Liver (tissue), 9 donors: ENCODE measurements around the gene KCNJ4. TPM values are rescaled to one million over a fixed set of nuclear protein-coding genes. Genes with fewer than 3 reads are reported as not detected.

Experiments used
- DNase-seq: peaks from one replicate; pipeline ENCODE4 v3.0.0-alpha.2; 2017; ENCODE audit warnings: low spot score
- H3K27ac ChIP-seq, 2 donors: one replicate each; pipeline ENCODE4 v1.7.0; 2013; ENCODE audit warnings: inconsistent platforms in 2 of 2, low read length in 2 of 2, control low read depth in 1 of 2, low read depth in 1 of 2, mild to moderate bottlenecking in 1 of 2
- H3K27me3 ChIP-seq, 4 donors: one replicate each; pipeline versions ENCODE4 v1.6.1 to v1.7.0; 2013; ENCODE audit warnings: low read length in 3 of 4, inconsistent platforms in 1 of 4, mild to moderate bottlenecking in 1 of 4, moderate library complexity in 1 of 4; ENCODE audit not compliant: control insufficient read depth in 4 of 4, insufficient read depth in 4 of 4
- H3K36me3 ChIP-seq, 4 donors: one replicate each; pipeline versions ENCODE4 v1.6.1 to v1.7.0; 2013; ENCODE audit warnings: low read length in 3 of 4, mild to moderate bottlenecking in 3 of 4, low read depth in 1 of 4, moderate library complexity in 1 of 4; ENCODE audit not compliant: control insufficient read depth in 4 of 4, insufficient read depth in 3 of 4
- H3K4me1 ChIP-seq, 4 donors: one replicate each; pipeline versions ENCODE4 v1.6.1 to v1.7.0; 2013; ENCODE audit warnings: low read length in 3 of 4, mild to moderate bottlenecking in 3 of 4, moderate library complexity in 1 of 4; ENCODE audit not compliant: control insufficient read depth in 4 of 4, insufficient read depth in 4 of 4
- H3K4me3 ChIP-seq, 3 donors: one replicate each; pipeline versions ENCODE4 v1.6.1 to v1.7.0; 2013; ENCODE audit warnings: low read length in 3 of 3, control low read depth in 1 of 3, low read depth in 1 of 3, mild to moderate bottlenecking in 1 of 3
- H3K9ac ChIP-seq, 2 donors: one replicate each; pipeline ENCODE4 v1.7.0; 2013; ENCODE audit warnings: low read length in 2 of 2, mild to moderate bottlenecking in 2 of 2, moderate library complexity in 2 of 2, control low read depth in 1 of 2, low read depth in 1 of 2
- H3K9me3 ChIP-seq, 4 donors: one replicate each; pipeline versions ENCODE4 v1.6.1 to v1.7.0; 2013; ENCODE audit warnings: low read length in 3 of 4; ENCODE audit not compliant: control insufficient read depth in 4 of 4
- FOXA1 ChIP-seq: IDR thresholded peaks from 2 replicates; pipeline ENCODE4 v1.6.1; 2016; ENCODE audit warnings: antibody characterized with exemption
- FOXA2 ChIP-seq: IDR thresholded peaks from 2 replicates; pipeline ENCODE4 v1.6.1; 2016; ENCODE audit warnings: antibody characterized with exemption
- HNF4A ChIP-seq, 2 donors: conservative IDR thresholded peaks; 2 replicates each; pipeline ENCODE4 v1.6.1; 2016; ENCODE audit warnings: antibody characterized with exemption in 2 of 2, mild to moderate bottlenecking in 2 of 2
- HNF4G ChIP-seq: IDR thresholded peaks from 2 replicates; pipeline ENCODE4 v1.6.1; 2016; ENCODE audit warnings: antibody characterized with exemption
- JUND ChIP-seq, 2 donors: IDR thresholded peaks; 2 replicates each; pipeline ENCODE4 v1.6.1; 2016; ENCODE audit warnings: antibody characterized with exemption in 2 of 2
- NR2F2 ChIP-seq: IDR thresholded peaks from 2 replicates; pipeline ENCODE4 v1.6.1; 2016; ENCODE audit warnings: antibody characterized with exemption
- RAD21 ChIP-seq, 2 donors: IDR thresholded peaks; 2 replicates each; pipeline ENCODE4 v1.6.1; 2016; ENCODE audit warnings: antibody characterized with exemption in 2 of 2, mild to moderate bottlenecking in 2 of 2
- RXRA ChIP-seq, 2 donors: IDR thresholded peaks; 2 replicates each; pipeline ENCODE4 v1.6.1; 2017 to 2018; ENCODE audit warnings: antibody characterized with exemption in 2 of 2, mild to moderate bottlenecking in 1 of 2
- SP1 ChIP-seq: IDR thresholded peaks from 2 replicates; pipeline ENCODE4 v1.6.1; 2018; ENCODE audit warnings: antibody characterized with exemption, mild to moderate bottlenecking
- TAF1 ChIP-seq: conservative IDR thresholded peaks from 2 replicates; pipeline ENCODE4 v1.6.1; 2016; ENCODE audit warnings: antibody characterized with exemption, mild to moderate bottlenecking
- WGBS: extraction: QIAGEN DNeasy Blood & Tissue Kit; methylation state at CpG from one replicate; pipeline ENCODE4 v1.1.7; 2013; 5-methylcytosine and 5-hydroxymethylcytosine counted together
- polyA plus RNA-seq, 2 donors: library from polyadenylated mRNA; stranded (reverse) in 1 of 2; unstranded in 1 of 2; fragments of 200-250 nt in 1 of 2; fragments of >200 nt in 1 of 2; fragmentation: Nextera tagmentation in 1 of 2; extraction: Ambion mirVana in 1 of 2; gene quantifications; one replicate each; pipeline versions ENCODE4 v1.2.1 to v1.2.3, GENCODE V29; 2013 to 2015
- total RNA-seq, 2 donors: library from RNA; depleted of rRNA; stranded (reverse); fragments of >200 nt; gene quantifications; one replicate each; pipeline ENCODE4 v1.2.3, GENCODE V29; 2014
- TF ChIP-seq, protein P1 (sequence below): IDR thresholded peaks from 2 replicates; pipeline ENCODE4 v1.6.1; 2016; ENCODE audit warnings: antibody characterized with exemption
- TF ChIP-seq, protein P2 (sequence below): fragments of 150-350 bp; IDR thresholded peaks from 2 replicates; pipeline ENCODE4 v1.5.1; 2017; ENCODE audit warnings: improper control_type of control experiment, low read depth, low read length; ENCODE audit not compliant: missing input control
- TF ChIP-seq, protein P3 (sequence below): IDR thresholded peaks from 2 replicates; pipeline ENCODE4 v1.6.1; 2016; ENCODE audit warnings: antibody characterized with exemption
- TF ChIP-seq, protein P4 (sequence below): IDR thresholded peaks from 2 replicates; pipeline ENCODE4 v1.6.1; 2016; ENCODE audit warnings: antibody characterized with exemption, mild to moderate bottlenecking
- donor health status: healthy.
- donor health status: healthy.
- donor health status: healthy.
- donor health status: healthy.
- donor health status: healthy.

Gene KCNJ4
- total and polyA plus RNA-seq, 4 donors, result 0.05 TPM; not detected in 3

DNA sequence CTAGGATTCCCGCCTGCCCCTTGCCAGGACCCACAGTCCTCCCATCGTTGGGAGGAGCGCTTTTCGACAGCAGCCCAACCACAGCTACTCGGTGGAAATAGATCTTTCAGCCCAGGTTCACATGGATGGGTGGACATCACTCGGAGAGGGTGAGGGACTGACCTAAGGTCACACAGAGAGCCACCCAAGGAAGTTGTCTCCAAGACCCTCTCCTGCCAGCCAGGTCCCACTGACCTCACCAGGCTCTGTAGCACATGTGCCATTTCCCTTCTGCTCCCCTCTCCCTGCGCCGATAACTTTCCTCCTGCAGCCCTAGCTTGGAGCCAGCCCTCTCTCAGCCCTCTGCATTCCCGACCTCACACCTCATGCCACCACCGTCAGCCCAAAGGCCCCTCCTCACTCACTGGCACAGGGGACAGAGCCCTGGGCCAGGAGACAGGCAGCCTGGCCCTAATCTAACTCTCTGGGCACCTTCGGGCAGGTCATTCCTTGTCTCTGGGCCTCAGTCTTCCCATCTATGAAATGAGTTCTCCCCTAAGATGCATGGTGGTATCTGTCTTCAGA is 4.7 kb downstream of the KCNJ4 start:
- DNase-seq, result no peak
- 62% methylated on average over 11 of the region's 11 CpGs for WGBS
- Histone ChIP-seq H3K4me3 (no peak overlapping the region), H3K27ac (no peak overlapping the region), H3K4me1 (peaks cover 0 to 8% (median 7%) of the 10 kb centered on the region in 4 donors), H3K36me3 (no peaks in the 10 kb centered on the region), H3K9ac (no peak overlapping the region), H3K27me3 (peaks cover 0 to 5% (median 2%) of the 10 kb centered on the region in 4 donors), H3K9me3 (no peaks in the 10 kb centered on the region)
- TF ChIP-seq FOXA1 (no peak), RXRA (IDR thresholded peaks at IDR 0.05) (no peak), SP1 (no peak), FOXA2 (no peak), JUND (IDR thresholded peaks at IDR 0.05) (no peak), HNF4A (conservative IDR thresholded peaks at IDR 0.05) (no peak), HNF4G (no peak), TAF1 (no peak)
- TF ChIP-seq, protein P1, sequence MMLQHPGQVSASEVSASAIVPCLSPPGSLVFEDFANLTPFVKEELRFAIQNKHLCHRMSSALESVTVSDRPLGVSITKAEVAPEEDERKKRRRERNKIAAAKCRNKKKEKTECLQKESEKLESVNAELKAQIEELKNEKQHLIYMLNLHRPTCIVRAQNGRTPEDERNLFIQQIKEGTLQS, result no peak
- TF ChIP-seq, protein P2, sequence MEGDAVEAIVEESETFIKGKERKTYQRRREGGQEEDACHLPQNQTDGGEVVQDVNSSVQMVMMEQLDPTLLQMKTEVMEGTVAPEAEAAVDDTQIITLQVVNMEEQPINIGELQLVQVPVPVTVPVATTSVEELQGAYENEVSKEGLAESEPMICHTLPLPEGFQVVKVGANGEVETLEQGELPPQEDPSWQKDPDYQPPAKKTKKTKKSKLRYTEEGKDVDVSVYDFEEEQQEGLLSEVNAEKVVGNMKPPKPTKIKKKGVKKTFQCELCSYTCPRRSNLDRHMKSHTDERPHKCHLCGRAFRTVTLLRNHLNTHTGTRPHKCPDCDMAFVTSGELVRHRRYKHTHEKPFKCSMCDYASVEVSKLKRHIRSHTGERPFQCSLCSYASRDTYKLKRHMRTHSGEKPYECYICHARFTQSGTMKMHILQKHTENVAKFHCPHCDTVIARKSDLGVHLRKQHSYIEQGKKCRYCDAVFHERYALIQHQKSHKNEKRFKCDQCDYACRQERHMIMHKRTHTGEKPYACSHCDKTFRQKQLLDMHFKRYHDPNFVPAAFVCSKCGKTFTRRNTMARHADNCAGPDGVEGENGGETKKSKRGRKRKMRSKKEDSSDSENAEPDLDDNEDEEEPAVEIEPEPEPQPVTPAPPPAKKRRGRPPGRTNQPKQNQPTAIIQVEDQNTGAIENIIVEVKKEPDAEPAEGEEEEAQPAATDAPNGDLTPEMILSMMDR, result no peak
- TF ChIP-seq, protein P3, sequence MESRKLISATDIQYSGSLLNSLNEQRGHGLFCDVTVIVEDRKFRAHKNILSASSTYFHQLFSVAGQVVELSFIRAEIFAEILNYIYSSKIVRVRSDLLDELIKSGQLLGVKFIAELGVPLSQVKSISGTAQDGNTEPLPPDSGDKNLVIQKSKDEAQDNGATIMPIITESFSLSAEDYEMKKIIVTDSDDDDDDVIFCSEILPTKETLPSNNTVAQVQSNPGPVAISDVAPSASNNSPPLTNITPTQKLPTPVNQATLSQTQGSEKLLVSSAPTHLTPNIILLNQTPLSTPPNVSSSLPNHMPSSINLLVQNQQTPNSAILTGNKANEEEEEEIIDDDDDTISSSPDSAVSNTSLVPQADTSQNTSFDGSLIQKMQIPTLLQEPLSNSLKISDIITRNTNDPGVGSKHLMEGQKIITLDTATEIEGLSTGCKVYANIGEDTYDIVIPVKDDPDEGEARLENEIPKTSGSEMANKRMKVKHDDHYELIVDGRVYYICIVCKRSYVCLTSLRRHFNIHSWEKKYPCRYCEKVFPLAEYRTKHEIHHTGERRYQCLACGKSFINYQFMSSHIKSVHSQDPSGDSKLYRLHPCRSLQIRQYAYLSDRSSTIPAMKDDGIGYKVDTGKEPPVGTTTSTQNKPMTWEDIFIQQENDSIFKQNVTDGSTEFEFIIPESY, result no peak
- TF ChIP-seq, protein P4, sequence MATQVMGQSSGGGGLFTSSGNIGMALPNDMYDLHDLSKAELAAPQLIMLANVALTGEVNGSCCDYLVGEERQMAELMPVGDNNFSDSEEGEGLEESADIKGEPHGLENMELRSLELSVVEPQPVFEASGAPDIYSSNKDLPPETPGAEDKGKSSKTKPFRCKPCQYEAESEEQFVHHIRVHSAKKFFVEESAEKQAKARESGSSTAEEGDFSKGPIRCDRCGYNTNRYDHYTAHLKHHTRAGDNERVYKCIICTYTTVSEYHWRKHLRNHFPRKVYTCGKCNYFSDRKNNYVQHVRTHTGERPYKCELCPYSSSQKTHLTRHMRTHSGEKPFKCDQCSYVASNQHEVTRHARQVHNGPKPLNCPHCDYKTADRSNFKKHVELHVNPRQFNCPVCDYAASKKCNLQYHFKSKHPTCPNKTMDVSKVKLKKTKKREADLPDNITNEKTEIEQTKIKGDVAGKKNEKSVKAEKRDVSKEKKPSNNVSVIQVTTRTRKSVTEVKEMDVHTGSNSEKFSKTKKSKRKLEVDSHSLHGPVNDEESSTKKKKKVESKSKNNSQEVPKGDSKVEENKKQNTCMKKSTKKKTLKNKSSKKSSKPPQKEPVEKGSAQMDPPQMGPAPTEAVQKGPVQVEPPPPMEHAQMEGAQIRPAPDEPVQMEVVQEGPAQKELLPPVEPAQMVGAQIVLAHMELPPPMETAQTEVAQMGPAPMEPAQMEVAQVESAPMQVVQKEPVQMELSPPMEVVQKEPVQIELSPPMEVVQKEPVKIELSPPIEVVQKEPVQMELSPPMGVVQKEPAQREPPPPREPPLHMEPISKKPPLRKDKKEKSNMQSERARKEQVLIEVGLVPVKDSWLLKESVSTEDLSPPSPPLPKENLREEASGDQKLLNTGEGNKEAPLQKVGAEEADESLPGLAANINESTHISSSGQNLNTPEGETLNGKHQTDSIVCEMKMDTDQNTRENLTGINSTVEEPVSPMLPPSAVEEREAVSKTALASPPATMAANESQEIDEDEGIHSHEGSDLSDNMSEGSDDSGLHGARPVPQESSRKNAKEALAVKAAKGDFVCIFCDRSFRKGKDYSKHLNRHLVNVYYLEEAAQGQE, result no peak

DNA sequence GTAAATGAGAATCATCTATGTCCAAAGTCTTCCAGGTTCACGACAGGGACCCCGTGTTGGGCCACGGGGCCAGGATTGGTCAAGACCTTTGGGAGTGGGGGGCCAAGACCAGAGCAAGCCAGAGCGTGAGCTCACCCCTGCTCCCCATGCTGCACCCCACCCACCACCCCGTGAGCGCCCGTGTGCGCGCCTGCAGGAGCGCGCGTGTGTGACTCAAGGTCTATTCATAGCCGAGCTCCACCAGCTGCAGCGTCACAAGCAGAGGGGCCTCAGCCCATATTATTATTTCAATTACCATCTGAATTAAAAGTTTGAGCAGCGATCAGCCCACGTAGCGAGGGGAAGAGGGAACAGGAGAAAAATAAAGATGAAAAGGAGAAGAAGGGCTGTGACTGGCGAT is 5.2 kb downstream of the KCNJ4 start:
- TF ChIP-seq RAD21 (IDR thresholded peaks at IDR 0.05), result no peak
- TF ChIP-seq NR2F2, result no peak
- H3K4me3 ChIP-seq, result no peak overlapping the region
- WGBS, result 78% methylated on average over 18 of the region's 18 CpGs
- no peak overlapping the region for H3K9ac ChIP-seq
- no peak for DNase-seq
- no peaks in the 10 kb centered on the region for H3K36me3 ChIP-seq
- peaks cover 0 to 5% (median 2%) of the 10 kb centered on the region in 4 donors for H3K27me3 ChIP-seq
- H3K4me1 ChIP-seq, result peaks cover 0 to 5% (median 5%) of the 10 kb centered on the region in 4 donors
- H3K27ac ChIP-seq, result no peak overlapping the region
- H3K9me3 ChIP-seq, result no peaks in the 10 kb centered on the region
